ENCODE data around the gene ADK.

- TF ChIP-seq CTCF (conservative IDR thresholded peaks at IDR 0.05; ENCODE audit: low read length) (no peak), EZH2phosphoT487 (IDR thresholded peaks at IDR 0.05; ENCODE audit: borderline replicate concordance) (no peak)
These were observed 492.0 kb downstream of the ADK start for GRCh38 chr10:74642901-74643595.

Data from Loucy (cell line).